GM18951 (cell line): ENCODE data around the gene FBXO41.

Experiments
- POLR2A ChIP-seq: IDR thresholded peaks from 4 replicates; pipeline ENCODE4 v1.6.1; 2011; ENCODE audit warnings: mild to moderate bottlenecking; ENCODE audit not compliant: insufficient read length, insufficient read depth; ENCODE audit errors: extremely low read depth
- in situ Hi-C: fragments of 300-500 bp; cut with MboI; formaldehyde crosslinking; loops from one replicate; pipeline ENCODE4 v1.12.0; 2022; ENCODE audit warnings: low sequenced_read_pairs, mixed read lengths, inconsistent platforms; ENCODE audit not compliant: unreplicated experiment

The FBXO41 gene

GRCh38 chr2:73212448-73213176 is 71.7 kb downstream of the FBXO41 start:
- no peak for TF ChIP-seq POLR2A
- in situ Hi-C loops = no loop called here

- in situ Hi-C loops = no loop called here
- no peak for TF ChIP-seq POLR2A
These were observed 72.2 kb downstream of the FBXO41 start for GRCh38 chr2:73212098-73212447.

- in situ Hi-C loops = no loop called here
- no peak for TF ChIP-seq POLR2A
These were observed 73.6 kb downstream of the FBXO41 start for GRCh38 chr2:73210696-73211095.

GRCh38 chr2:73210019-73210418 is 74.3 kb downstream of the FBXO41 start:
- no peak for TF ChIP-seq POLR2A
- in situ Hi-C loops = no loop called here

- no peak for TF ChIP-seq POLR2A
- in situ Hi-C loops = no loop called here
These were observed 76.0 kb downstream of the FBXO41 start for GRCh38 chr2:73208258-73208657.

GRCh38 chr2:73205611-73206010 is 78.7 kb downstream of the FBXO41 start:
- in situ Hi-C loops = no loop called here
- no peak for TF ChIP-seq POLR2A
